HepG2 (cell line): ENCODE results near the gene TOP2A. TPM values are rescaled to one million over a fixed set of nuclear protein-coding genes. Genes with fewer than 3 reads are reported as not detected.
A peak's percentile ranks its signal among the peaks of the same experiment; 100 is the strongest.

Experiments
- AGO2 ChIP-seq: fragments of 200-400 bp; formaldehyde crosslinking; optimal IDR thresholded peaks from 2 replicates; pipeline ENCODE3; 2017; ENCODE audit warnings: mild to moderate bottlenecking, low read depth, low read length, moderate library complexity
- AKAP8 ChIP-seq: sonication (generic); formaldehyde crosslinking; IDR thresholded peaks from 2 replicates; pipeline ENCODE4 v1.5.1; 2020; ENCODE audit warnings: mild to moderate bottlenecking, missing genetic modification reagents
- CAMTA2 ChIP-seq: sonication (generic); formaldehyde crosslinking; IDR thresholded peaks from 2 replicates; pipeline ENCODE4 v1.4.0; 2020; ENCODE audit warnings: mild to moderate bottlenecking, missing genetic modification reagents, borderline replicate concordance
- CENPBD1 ChIP-seq: sonication (generic); formaldehyde crosslinking; IDR thresholded peaks from 2 replicates; pipeline ENCODE4 v1.8.0; 2022; ENCODE audit warnings: missing genetic modification reagents, low read depth, mild to moderate bottlenecking, borderline replicate concordance
- ISX ChIP-seq: sonication (generic); formaldehyde crosslinking; conservative IDR thresholded peaks from 2 replicates; pipeline ENCODE4 v1.5.0; 2020; ENCODE audit warnings: missing genetic modification reagents
- KDM1A ChIP-seq: IDR thresholded peaks from 2 replicates; pipeline ENCODE4 v1.6.1; 2016; ENCODE audit warnings: missing compliant biosample characterization
- LRRFIP1 ChIP-seq: sonication (generic); formaldehyde crosslinking; conservative IDR thresholded peaks from 2 replicates; pipeline ENCODE4 v1.4.0; 2020; ENCODE audit warnings: missing genetic modification reagents
- SIN3B ChIP-seq: fragments of 150-350 bp; IDR thresholded peaks from 2 replicates; pipeline ENCODE4 v1.6.1; 2014; ENCODE audit warnings: low read length
- SKI ChIP-seq: fragments of 450-650 bp; IDR thresholded peaks from one replicate; pipeline ENCODE4 v1.6.1; 2018; ENCODE audit warnings: mild to moderate bottlenecking; ENCODE audit not compliant: partially characterized antibody
- TFDP2 ChIP-seq: sonication (generic); formaldehyde crosslinking; IDR thresholded peaks from 2 replicates; pipeline ENCODE4 v1.4.0; 2020; ENCODE audit warnings: missing genetic modification reagents
- ZBTB38 ChIP-seq: sonication (generic); formaldehyde crosslinking; IDR thresholded peaks from 2 replicates; pipeline ENCODE4 v1.5.1; 2020; ENCODE audit warnings: mild to moderate bottlenecking, missing genetic modification reagents
- ZNF18 ChIP-seq: sonication (generic); formaldehyde crosslinking; IDR thresholded peaks from 2 replicates; pipeline ENCODE4 v1.8.0; 2022; ENCODE audit warnings: mild to moderate bottlenecking, missing genetic modification reagents; ENCODE audit not compliant: insufficient replicate concordance
- ZNF292 ChIP-seq: sonication (generic); formaldehyde crosslinking; IDR thresholded peaks from 2 replicates; pipeline ENCODE4 v1.8.1; 2022; ENCODE audit warnings: mild to moderate bottlenecking, low read depth, missing genetic modification reagents, borderline replicate concordance
- ZNF451 ChIP-seq: sonication (generic); formaldehyde crosslinking; IDR thresholded peaks from 2 replicates; pipeline ENCODE4 v1.5.0; 2020; ENCODE audit warnings: mild to moderate bottlenecking, missing genetic modification reagents
- ZNF781 ChIP-seq: sonication (generic); formaldehyde crosslinking; IDR thresholded peaks from 2 replicates; pipeline ENCODE4 v1.5.1; 2020; ENCODE audit warnings: borderline replicate concordance, mild to moderate bottlenecking, missing genetic modification reagents; ENCODE audit errors: not compliant biosample characterization
- polyA plus RNA-seq, 8 experiments: library from polyadenylated mRNA; depleted of rRNA in 3 of 8; stranded (reverse) in 7 of 8; unstranded in 1 of 8; fragments of >200 nt; fragmentation: Illumina TruSeq in 4 of 8; extraction: Trizol in 4 of 8; gene quantifications; 2 replicates each; pipeline versions ENCODE4 v1.2.1 to v1.2.3, GENCODE V29; 2011 to 2016; ENCODE audit warnings: low read depth in 4 of 8, missing spikeins in 1 of 8, mixed read lengths in 1 of 8; ENCODE audit not compliant: insufficient read depth in 1 of 8
- total RNA-seq, 5 experiments: library from RNA; depleted of rRNA; stranded (reverse); fragments of >200 nt; fragmentation: Illumina TruSeq; extraction: Trizol; gene quantifications; 2 replicates each; pipeline ENCODE4 v1.2.3, GENCODE V29; 2016; ENCODE audit warnings: low read depth in 1 of 5

The TOP2A gene
- total and polyA plus RNA-seq, 2 of the 13 experiments (the other 11 are each of a cell fraction or from before 2014, with no cell fraction given), result 108 to 327 TPM

- no peak; the same call in 1 of the 2 replicates for TF ChIP-seq CENPBD1 (CRISPR knock-in tag)
- no peak for TF ChIP-seq ZNF781 (CRISPR knock-in tag)
- no peak for TF ChIP-seq SIN3B
- TF ChIP-seq ISX (CRISPR knock-in tag), result peak; percentile 82
- 0 out of 2 replicates have a peak, but pooled peaks have one; percentile 10 for TF ChIP-seq ZNF292 (CRISPR knock-in tag)
- TF ChIP-seq ZNF451 (CRISPR knock-in tag), result peak; percentile 94
- peak; percentile 81 for TF ChIP-seq TFDP2 (CRISPR knock-in tag)
- TF ChIP-seq AKAP8 (CRISPR knock-in tag), result no peak
- TF ChIP-seq ZBTB38, result no peak
- TF ChIP-seq KDM1A, result peak; percentile 48; the same call in 1 of the 2 replicates
- peak; percentile 22 for TF ChIP-seq SKI
- TF ChIP-seq CAMTA2 (CRISPR knock-in tag), result 0 out of 2 replicates have a peak, but pooled peaks have one; percentile 83
- no peak for TF ChIP-seq LRRFIP1 (CRISPR knock-in tag)
- TF ChIP-seq AGO2, result no peak
- no peak for TF ChIP-seq ZNF18 (CRISPR knock-in tag)
Observed at GRCh38 chr17:40443196-40443987, 25.7 kb upstream of the TOP2A start, which contains the start of gene IGFBP4 (continued).
